D721Med (cell line): Measurements from ENCODE around the gene TMEM91.
"Not testable (repeated sequence)": the region's sequence is repeated elsewhere in the genome, so short reads cannot be mapped to it uniquely, and the experiment has no call there.

Experiments
- DNase-seq: peaks from one replicate; pipeline ENCODE4 v3.0.0; 2011; ENCODE audit warnings: low spot score; ENCODE audit not compliant: insufficient read length
- FAIRE-seq: peaks from 2 replicates; lab custom pipeline; 2011; peaks lifted over from hg19 to GRCh38; lab: Jason Lieb, UNC
- TF ChIP-seq, protein P1 (sequence below): IDR thresholded peaks from 2 replicates; pipeline ENCODE4 v1.5.1; 2012; ENCODE audit warnings: mild to moderate bottlenecking, control low read depth; ENCODE audit not compliant: insufficient read depth; ENCODE audit errors: missing control alignments

The TMEM91 gene

DNA sequence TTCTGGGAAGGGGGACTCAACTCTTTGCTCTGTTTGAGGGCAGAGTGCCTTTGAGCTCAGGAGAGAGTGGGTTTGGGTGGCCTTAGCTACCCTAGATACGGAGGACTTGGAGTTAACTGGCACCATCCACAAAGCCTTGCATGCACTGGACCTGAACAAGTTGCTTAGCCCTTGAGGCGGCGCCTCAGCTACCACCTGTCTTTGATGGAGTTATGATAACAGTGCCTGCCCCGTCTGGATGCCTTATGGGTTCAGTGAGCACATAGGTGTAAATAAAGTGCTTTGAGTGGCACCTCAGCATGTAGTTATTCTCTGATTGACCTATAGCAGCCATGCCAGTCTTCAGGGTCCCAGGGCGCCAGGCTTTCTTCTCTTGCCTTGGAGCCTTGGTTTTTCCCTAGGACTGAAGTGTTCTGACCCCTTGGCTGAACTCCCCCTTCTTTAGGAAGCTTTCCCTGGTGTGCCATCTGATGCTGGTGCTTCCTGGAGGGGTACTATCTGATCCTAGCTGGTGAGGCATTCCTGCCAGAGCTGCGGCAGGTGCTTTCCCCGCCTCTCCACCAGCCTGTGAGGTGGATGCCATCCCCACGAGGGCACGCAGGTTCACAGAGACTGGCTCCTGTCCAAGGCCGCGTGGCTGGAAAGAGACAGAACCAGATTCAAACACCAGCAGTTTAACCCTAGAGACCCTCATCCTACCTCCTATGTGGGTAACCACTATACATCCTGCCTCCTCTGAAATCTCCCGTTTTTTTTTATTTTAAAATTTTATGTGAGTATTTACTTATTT lies 27.0 kb downstream of the TMEM91 start:
- no peak for DNase-seq
- FAIRE-seq: no peak
- TF ChIP-seq, protein P1, sequence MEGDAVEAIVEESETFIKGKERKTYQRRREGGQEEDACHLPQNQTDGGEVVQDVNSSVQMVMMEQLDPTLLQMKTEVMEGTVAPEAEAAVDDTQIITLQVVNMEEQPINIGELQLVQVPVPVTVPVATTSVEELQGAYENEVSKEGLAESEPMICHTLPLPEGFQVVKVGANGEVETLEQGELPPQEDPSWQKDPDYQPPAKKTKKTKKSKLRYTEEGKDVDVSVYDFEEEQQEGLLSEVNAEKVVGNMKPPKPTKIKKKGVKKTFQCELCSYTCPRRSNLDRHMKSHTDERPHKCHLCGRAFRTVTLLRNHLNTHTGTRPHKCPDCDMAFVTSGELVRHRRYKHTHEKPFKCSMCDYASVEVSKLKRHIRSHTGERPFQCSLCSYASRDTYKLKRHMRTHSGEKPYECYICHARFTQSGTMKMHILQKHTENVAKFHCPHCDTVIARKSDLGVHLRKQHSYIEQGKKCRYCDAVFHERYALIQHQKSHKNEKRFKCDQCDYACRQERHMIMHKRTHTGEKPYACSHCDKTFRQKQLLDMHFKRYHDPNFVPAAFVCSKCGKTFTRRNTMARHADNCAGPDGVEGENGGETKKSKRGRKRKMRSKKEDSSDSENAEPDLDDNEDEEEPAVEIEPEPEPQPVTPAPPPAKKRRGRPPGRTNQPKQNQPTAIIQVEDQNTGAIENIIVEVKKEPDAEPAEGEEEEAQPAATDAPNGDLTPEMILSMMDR: no peak

DNA sequence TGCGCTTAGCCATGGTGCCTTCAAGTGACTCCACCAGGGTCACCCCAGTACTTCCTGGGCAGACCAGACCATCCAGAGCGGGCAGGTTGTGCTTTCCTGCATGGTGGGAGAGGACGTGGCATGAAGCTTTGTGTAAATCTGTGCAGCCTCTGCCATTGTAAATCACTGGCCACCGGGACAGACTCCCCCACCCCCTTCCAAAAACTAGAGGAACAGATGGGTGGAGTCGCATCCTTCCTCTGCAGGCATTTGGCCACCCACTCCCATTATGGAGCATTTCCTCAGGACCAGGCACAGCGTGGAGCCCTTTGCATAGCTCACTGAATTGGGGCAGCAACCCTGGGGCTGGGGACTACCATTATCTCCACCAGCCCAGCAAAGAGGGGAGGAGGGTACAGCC lies 29.4 kb downstream of the TMEM91 start:
- DNase-seq: no peak

DNA sequence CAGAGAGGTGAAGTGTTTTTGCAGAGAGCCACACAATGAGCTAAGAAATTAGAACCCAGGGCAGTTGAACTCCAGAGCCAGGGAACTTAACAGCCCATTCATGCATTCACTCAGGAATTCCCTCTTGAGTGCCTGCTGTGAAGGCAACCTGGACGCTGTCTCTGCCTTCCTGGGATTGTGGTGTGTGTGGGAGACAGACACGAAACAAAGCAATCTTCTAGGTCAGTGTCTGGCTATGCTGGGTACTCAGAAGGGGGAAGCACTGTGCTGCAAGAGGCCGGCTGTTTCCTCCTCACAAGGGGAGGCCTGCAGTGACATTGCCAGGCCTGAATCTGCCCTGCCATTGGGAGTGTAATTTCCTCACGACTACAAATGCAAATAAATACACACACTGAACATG lies 30.9 kb downstream of the TMEM91 start:
- TF ChIP-seq, protein P1: no peak
- DNase-seq (no peak), FAIRE-seq (no peak)

More for the DNA sequence above, 29.4 kb downstream of the TMEM91 start:
- TF ChIP-seq, protein P1: no peak
- no peak for FAIRE-seq

DNA sequence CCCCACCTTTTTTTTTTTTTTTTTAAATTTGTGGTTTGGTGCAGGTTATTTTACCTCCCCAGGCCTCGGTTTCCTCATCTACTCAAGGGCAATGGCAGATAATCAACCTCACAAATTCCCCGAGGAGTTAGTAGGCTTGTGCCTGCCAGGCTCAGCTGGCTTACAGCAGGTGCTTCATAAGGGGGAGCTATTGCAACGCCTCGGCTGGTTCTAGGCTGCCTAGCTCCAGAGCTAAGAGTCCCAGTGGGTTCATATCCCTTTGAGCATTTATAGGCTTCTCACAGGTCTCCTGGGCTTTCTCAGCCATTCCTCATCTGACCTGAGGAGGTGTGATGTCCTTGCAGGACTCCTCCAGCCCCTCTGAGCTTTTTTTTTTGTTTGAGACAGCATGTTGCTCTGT lies 31.9 kb downstream of the TMEM91 start:
- TF ChIP-seq, protein P1: peak; percentile 2
- FAIRE-seq (no peak), DNase-seq (no peak)

DNA sequence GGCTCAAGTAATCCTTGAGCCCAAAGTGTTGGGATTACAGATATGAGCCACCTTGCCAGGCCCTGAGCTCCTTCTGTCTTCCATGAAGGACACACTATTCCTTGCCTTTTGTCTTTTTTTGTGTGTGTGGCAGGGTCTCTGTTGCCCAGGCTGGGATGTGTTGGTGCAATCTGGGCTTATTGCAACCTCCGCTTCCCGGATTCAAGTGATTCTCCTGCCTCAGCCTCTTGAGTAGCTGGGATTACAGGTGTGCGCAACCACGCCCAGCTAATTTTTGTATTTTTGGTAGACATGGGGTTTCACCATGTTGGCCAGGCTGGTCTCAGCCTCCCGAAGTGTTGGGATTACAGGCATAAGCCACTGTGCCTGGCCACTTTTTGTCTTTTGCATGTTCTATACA lies 32.5 kb downstream of the TMEM91 start:
- not testable (repeated sequence) for DNase-seq, FAIRE-seq

DNA sequence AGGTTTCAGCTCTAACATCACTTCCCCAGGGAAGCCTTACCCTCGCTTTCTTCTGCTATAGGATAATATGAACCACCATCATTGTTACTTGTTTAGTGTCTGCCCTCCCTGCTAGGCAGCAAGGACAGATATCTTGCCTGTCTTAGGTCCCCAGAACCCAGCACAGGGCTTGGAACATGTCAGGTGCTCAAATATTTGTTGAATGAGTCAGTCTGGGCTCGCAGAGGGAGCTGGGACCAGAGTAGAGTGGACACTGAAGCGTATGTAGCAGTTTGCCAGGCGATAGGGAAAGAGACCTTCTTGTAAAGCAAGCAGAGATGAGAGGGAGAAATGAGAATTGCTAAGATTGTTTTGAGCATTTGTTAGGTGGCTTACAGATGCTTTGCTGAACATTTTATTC lies 33.0 kb downstream of the TMEM91 start:
- no peak for FAIRE-seq
- TF ChIP-seq, protein P1: no peak
- no peak for DNase-seq

DNA sequence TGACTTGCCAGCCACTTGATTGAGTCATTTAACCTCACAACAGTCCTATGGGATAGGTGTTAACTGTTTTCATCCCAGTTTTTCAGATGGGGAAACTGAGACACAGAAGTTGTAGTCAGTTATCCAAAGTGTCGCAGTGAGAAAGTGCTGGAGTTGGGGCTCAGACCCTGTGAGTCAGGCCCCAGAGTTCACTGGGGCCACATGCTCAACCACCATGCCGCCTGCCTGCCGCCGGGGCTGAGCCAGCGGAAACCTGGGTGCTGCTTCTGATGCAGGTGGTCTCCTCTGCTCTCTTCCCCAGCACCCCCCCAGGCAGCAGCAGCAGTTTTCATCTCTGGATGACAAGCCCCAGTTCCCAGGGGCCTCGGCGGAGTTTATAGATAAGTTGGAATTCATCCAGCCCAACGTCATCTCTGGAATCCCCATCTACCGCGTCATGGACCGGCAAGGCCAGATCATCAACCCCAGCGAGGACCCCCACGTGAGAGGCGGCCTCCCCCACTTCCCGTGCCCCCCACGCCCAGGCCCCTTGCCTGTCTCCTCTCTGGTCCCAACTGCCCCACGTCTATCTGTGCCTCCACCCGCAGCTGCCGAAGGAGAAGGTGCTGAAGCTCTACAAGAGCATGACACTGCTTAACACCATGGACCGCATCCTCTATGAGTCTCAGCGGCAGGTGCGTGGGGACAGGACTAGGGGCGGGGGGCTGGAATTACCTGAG lies 34.2 kb downstream of the TMEM91 start:
- no peak for DNase-seq
- FAIRE-seq: no peak
- TF ChIP-seq, protein P1: no peak
